GM21367 (cell line): Measurements from ENCODE around the gene KHK.
A peak's percentile ranks its signal among the peaks of the same experiment; 100 is the strongest.

Experiments used
- ATAC-seq: cut with Tn5 transposase; IDR thresholded peaks from one replicate; pipeline ENCODE4 v1.9.1; 2021; ENCODE audit not compliant: unreplicated experiment

KHK gene

GRCh38 chr2:27080603-27080936 lies 6.0 kb upstream of the KHK start:
- ATAC-seq: no peak

DNA sequence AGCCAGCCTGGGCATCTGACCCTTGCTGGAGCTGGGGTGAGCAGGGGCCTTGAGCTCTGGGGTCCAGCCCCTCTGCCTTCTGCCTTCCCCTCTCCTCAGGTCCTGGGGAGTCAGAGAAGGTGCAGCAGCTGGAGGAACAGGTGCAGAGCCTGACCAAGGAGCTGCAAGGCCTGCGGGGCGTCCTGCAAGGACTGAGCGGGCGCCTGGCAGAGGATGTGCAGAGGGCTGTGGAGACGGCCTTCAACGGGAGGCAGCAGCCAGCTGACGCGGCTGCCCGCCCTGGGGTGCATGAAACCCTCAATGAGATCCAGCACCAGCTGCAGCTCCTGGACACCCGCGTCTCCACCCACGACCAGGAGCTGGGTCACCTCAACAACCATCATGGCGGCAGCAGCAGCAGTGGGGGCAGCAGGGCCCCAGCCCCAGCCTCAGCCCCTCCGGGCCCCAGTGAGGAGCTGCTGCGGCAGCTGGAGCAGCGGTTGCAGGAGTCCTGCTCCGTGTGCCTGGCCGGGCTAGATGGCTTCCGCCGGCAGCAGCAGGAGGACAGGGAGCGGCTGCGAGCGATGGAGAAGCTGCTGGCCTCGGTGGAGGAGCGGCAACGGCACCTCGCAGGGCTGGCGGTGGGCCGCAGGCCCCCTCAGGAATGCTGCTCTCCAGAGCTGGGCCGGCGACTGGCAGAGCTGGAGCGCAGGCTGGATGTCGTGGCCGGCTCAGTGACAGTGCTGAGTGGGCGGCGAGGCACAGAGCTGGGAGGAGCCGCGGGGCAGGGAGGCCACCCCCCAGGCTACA lies 4.4 kb upstream of the KHK start:
- no peak for ATAC-seq

- ATAC-seq: no peak
Measured at GRCh38 chr2:27082773-27083409, 3.7 kb upstream of the KHK start.

GRCh38 chr2:27083410-27084296 lies 2.9 kb upstream of the KHK start:
- no peak for ATAC-seq

- no peak for ATAC-seq
Measured at GRCh38 chr2:27084297-27085061, 2.1 kb upstream of the KHK start.

DNA sequence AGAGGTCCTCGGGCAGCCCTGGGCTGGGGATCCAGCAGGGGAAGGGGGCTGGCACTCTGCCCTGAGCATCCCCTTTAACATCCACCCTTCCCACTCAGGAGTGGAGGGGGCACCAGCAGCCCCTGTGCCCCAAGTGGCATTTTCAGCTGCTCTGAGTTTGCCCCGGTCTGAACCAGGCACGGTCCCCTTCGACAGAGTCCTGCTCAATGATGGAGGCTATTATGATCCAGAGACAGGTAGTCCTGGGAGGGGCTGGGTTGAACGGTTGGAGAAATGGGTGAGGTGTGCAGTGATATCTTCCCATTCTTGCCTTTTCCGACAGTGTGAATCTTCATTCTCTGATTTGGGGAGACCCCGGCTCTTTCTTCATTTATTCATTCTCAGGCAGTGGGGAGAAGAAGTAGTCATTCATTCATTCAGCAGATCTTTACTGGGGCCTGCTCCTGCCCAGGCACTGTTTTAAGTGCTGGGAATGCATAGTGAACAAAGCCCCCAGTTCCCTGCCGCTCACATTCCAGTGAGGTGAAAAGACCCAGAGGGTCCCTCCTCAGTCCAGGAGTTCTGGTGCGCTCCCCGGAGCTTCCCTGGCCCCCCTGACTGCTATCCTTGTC lies 1.4 kb upstream of the KHK start:
- no peak for ATAC-seq

DNA sequence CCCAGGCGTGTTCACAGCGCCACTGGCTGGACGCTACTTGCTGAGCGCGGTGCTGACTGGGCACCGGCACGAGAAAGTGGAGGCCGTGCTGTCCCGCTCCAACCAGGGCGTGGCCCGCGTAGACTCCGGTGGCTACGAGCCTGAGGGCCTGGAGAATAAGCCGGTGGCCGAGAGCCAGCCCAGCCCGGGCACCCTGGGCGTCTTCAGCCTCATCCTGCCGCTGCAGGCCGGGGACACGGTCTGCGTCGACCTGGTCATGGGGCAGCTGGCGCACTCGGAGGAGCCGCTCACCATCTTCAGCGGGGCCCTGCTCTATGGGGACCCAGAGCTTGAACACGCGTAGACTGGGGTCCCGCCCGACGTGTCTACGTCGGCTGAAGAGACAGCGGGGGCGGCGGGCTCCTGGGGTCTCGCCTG lies 891 bp upstream of the KHK start:
- peak; percentile 6 for ATAC-seq

DNA sequence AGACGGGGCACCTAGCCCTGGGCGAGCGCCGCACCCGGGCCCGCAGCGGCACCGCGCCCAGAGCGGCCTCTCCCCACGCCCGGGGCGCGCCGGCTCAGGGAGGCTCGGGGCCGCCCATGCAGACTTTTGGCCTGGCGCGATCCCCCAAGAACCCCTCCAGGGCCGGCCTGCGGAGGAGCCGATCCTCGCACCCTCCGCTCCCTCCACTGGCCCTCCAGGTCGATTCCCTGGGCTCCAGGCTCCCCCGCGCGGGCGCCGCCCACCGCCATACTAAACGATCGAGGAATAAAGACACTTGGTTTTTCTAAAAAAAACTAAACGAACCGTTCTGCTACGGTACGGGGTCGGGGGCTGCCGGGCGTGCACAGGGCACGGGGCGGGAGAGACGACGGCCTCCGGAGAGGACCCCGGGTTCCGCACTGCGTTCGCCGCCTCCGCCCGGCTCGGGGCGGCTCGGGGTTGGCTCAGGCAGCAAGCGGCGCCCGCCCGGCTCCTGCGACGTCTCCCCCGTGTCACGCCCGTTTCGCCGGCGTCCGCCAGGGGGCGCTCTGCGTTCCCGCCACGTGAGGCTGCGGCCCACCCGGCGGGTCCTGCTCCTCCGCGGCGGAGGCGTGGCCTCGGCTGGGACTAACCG lies 365 bp upstream of the KHK start:
- peak; percentile 59 for ATAC-seq

- no peak for ATAC-seq
Measured at GRCh38 chr2:27087823-27088410, 1.3 kb downstream of the KHK start.

DNA sequence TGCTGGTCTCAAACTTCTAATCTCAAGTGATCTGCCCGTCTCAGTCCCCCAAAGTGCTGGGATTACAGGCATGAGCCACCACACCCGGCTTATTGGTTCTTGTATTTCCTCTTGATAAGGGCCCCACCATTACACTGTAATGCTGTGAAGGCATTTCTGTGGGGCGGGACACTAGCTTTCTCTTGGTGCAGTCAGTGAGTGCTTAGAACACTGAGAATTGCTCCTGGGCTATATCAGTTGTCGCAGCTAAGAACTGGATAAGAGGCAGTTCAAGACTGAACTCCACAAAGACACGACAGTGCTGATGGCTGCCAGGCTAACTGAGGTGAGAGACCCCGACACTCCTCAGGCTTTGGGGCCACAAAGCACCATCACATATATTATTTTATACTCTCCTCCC lies 2.1 kb downstream of the KHK start:
- ATAC-seq: no peak

DNA sequence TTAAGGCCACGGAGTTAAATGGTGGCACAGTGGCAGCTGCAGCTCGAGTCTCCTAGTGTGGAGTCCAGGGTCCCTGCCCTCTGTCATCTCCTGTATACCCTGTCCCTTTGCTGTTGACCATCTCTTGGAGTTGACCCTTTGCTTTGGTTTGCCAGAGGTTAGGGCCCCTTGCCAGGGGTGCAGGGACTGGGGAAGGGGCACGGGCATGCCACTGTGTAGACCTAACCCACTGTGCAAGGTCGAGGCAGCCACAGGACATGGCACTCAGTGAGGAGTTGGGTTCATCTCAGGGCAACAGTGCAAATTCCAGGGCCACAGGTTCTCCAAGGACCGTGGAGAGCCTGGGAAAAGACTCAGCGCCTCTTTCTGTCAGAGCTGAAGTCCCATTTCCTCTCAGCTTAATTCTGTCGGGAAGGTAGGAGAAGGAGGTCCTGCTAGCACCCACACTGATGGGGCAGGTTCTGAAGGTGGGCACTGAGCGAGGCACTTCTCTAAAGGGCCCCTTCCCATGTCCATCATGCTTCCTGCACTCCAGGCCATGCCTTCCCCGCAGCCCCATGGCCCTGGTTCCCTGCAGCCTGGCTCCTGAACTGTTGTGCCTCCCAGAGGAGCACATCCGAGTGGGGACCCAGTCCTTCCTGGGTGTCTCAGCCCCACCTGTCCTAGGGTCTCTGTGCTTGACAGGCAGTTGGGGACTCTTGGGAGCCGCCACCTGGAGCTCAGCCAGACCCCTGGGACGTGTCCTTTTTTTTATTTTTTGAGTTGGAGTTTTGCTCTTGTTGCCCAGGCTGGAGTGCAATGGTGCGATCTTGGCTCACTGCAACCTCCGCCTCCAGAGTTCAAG lies 2.8 kb downstream of the KHK start:
- ATAC-seq: no peak

DNA sequence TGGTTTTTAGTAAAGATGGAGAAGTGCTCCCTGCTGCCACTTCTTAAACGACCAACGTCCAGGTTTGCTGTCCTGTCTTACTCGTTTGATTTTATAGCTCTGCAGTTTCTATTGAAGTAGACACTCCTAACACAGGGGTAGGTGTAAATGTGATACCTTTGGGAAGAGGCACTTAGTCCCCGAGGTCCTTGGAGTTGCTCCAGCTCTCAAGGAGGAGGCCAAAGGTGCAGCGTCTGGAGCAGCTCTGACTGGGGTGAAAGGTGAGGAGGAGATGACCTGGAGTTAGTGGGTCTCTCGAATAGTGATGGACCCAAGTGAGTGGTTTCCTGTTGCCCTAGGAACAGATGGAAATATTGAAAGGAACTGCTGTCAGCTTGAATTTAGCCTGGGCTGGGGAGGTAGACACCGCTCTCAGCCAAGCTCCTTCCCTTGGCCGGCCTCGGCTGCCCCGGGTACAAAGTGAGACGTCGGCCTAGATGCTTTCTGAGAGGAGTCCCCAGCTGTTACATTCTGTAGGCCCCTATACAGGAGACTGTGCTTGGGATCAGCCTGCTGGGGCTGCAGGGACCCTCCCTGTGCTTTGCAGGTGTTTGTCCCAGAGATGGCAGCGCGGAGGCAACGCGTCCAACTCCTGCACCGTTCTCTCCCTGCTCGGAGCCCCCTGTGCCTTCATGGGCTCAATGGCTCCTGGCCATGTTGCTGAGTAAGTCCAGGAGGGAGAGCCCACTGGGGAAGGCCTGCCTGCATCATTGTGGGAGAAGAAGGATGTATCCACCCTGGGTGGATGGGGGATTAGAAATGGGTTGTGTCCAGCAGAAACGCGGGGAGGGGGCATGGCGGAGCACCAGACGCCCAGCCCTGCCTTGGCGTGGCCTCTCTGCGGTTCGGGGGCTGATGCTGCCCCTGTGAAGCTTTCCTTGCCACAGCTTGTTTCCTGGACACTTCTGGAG lies 5.4 kb downstream of the KHK start:
- ATAC-seq: no peak

GRCh38 chr2:27092696-27093429 lies 6.3 kb downstream of the KHK start:
- no peak for ATAC-seq

DNA sequence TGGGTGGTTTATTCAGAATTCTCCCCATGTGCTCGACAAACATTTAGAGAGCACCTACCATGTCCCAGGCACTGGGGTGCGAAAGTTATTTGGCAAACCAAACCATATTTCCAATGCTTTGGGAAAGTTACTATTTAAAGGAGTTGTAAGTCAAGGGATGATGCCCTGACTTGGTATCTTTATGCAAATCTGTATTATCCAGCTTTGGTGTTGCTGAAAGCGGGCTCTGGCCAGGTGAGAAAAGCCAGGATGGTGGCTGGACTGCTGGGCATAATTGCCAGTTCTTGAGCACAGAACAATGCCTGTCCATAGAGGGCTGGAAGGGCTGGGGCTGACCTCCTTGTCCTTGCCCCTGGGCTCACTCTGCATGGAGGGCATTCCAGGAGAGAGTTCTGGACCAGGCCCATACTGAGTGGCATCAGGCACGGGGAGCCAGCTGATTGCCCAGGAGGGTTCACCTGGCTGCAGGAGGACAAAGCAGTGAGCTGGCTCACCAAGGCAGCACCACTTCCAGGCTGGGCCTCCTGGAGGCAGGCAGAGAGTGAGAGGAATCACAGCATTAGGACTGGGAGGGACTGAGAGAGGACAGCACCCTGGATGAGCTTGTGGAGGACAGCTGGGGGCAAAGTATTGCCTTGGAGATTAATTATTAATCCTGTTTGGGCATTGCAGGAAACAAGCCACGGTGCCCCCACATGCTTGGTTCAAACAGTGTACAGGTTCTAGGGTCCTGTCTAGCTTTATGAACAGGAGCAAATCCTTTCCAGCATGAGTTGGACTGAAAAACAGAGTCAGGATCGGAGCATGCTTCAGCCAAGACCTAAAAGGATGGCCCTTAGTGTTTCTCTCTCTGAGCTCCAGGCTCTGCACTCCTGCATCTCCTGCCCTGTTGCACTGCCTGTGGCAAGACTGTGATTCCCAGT lies 7.1 kb downstream of the KHK start:
- no peak for ATAC-seq

DNA sequence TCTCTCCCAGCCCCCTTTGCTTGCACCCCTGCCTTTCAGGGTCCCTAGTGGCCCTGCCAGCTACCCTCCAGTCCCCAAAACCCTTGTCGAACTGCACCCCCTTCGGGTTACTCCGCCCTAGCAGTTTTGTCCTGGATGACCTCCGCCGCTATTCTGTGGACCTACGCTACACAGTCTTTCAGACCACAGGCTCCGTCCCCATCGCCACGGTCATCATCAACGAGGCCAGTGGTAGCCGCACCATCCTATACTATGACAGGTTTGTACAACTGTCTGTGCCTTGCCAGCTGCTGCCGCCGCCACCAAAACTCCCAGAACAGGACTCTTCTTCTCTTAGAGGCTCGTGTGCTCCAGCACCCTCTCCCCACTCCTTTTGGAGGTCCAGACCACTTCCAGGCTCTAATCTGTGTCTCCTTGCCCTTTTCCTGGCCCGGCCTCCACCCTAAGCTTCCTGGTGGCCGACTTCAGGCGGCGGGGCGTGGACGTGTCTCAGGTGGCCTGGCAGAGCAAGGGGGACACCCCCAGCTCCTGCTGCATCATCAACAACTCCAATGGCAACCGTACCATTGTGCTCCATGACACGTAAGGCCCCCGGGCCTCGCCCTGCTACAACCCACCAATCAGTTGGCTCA lies 7.9 kb downstream of the KHK start:
- no peak for ATAC-seq

DNA sequence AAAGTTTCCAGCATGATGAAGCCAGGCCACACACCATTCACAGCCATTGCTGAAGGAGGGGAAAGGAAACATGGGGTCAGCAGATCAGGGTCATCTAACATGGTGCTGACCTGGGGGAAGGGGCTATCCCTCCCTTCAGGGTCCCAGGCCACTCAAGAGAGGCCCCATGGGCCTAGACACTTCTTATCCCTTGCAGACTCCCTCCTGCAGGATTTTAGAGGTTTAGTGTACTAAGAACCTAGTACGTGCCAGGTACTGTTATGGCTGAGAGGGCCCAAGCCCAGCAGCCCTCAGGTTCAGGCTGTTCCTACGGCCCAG lies 8.8 kb downstream of the KHK start:
- ATAC-seq: no peak
